Prostate gland (tissue), 2 donors: ENCODE results near the gene EIF4G3. TPM values are rescaled to one million over a fixed set of nuclear protein-coding genes. Genes with fewer than 3 reads are reported as not detected.
"Not testable (repeated sequence)": the region's sequence is repeated elsewhere in the genome, so short reads cannot be mapped to it uniquely, and the experiment has no call there.

Experiments used
- DNase-seq: peaks from one replicate; pipeline ENCODE4 v3.0.0-alpha.2; 2019; ENCODE audit warnings: low spot score
- H3K27ac ChIP-seq, 2 donors: fragments of 200-600 bp; sonication (generic); 2 replicates each; pipeline ENCODE4 v1.5.1; 2017 to 2019
- H3K27me3 ChIP-seq: fragments of 200-600 bp; sonication (generic); replicated peaks from 2 replicates; pipeline ENCODE4 v1.5.1; 2019; ENCODE audit not compliant: insufficient read depth
- H3K36me3 ChIP-seq, 2 donors: fragments of 200-600 bp; sonication (generic); 1 replicate in 1 of 2; 2 replicates in 1 of 2; pipeline versions ENCODE4 v1.5.1 to v1.8.1; 2017 to 2019
- H3K4me1 ChIP-seq: fragments of 200-600 bp; sonication (generic); replicated peaks from 2 replicates; pipeline ENCODE4 v1.5.1; 2019
- H3K4me3 ChIP-seq, 2 donors: fragments of 200-600 bp; sonication (generic); 2 replicates each; pipeline ENCODE4 v1.5.1; 2017 to 2019
- H3K9me3 ChIP-seq: fragments of 200-600 bp; sonication (generic); 2 replicates; pipeline ENCODE4 v1.5.1; 2017
- POLR2A ChIP-seq: fragments of 450-650 bp; IDR thresholded peaks from one replicate; pipeline ENCODE4 v1.6.1; 2016; ENCODE audit warnings: antibody characterized with exemption, mild to moderate bottlenecking
- POLR2AphosphoS5 ChIP-seq: sonication (generic); formaldehyde crosslinking; IDR thresholded peaks from one replicate; pipeline ENCODE4 v1.6.1; 2017; ENCODE audit warnings: antibody characterized with exemption
- WGBS: methylation state at CpG from one replicate; pipeline ENCODE4 v1.1.5; 2018; 5-methylcytosine and 5-hydroxymethylcytosine counted together
- intact Hi-C: fragments of 100-400 bp; cut with DNase I; formaldehyde crosslinking; loops from one replicate; pipeline ENCODE4 v1.14.2; 2022
- total RNA-seq, 2 donors: library from RNA; depleted of rRNA; stranded (reverse); fragments of >200 nt; gene quantifications; one replicate each; pipeline ENCODE4 v1.1.0, GENCODE V29; 2016
- TF ChIP-seq, protein P1 (sequence below), 4 experiments: fragments of 200-600 bp in 2 of 4; fragments of 450-650 bp in 2 of 4; sonication (generic) in 2 of 4; IDR thresholded peaks; 1 replicate in 3 of 4; 2 replicates in 1 of 4; pipeline ENCODE4 v1.5.1; 2016 to 2019; ENCODE audit warnings: antibody characterized with exemption in 4 of 4, mild to moderate bottlenecking in 2 of 4, moderate library complexity in 2 of 4

The EIF4G3 gene
- total RNA-seq, 2 donors from 2014 or later: 28.3 to 81.1 TPM

DNA sequence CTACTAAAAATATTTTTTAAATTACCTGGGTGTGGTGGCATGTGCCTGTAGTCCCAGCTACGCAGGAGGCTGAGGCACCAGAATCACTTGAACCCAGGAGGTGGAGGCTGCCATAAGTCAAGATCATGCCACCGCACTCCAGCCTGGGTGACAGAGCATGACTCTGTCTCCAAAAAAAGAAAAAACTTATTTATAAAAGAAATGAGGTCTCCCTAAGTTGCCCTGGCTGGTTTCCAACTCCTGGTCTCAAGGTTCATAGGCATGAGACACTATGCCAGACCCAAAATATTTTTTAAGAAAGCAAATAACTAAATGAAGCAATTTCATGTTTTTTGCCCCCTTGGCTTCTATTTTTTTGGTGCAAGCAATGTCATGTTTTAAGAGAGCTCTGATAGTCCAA, 32.9 kb downstream of the EIF4G3 start:
- DNase-seq: no peak
- Histone ChIP-seq H3K4me3 (no peak overlapping the region), H3K4me1 (no peaks in the 10 kb centered on the region), H3K36me3 (no peaks in the 10 kb centered on the region), H3K27me3 (no peaks in the 10 kb centered on the region), H3K27ac (no peak overlapping the region), H3K9me3 (no peaks in the 10 kb centered on the region)
- WGBS: 98% methylated on average over 2 of the region's 2 CpGs
- TF ChIP-seq POLR2AphosphoS5: no peak
- TF ChIP-seq POLR2A: no peak
- TF ChIP-seq, protein P1, sequence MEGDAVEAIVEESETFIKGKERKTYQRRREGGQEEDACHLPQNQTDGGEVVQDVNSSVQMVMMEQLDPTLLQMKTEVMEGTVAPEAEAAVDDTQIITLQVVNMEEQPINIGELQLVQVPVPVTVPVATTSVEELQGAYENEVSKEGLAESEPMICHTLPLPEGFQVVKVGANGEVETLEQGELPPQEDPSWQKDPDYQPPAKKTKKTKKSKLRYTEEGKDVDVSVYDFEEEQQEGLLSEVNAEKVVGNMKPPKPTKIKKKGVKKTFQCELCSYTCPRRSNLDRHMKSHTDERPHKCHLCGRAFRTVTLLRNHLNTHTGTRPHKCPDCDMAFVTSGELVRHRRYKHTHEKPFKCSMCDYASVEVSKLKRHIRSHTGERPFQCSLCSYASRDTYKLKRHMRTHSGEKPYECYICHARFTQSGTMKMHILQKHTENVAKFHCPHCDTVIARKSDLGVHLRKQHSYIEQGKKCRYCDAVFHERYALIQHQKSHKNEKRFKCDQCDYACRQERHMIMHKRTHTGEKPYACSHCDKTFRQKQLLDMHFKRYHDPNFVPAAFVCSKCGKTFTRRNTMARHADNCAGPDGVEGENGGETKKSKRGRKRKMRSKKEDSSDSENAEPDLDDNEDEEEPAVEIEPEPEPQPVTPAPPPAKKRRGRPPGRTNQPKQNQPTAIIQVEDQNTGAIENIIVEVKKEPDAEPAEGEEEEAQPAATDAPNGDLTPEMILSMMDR (IDR thresholded peaks at IDR 0.05): no peak
- intact Hi-C loops: no loop called here

DNA sequence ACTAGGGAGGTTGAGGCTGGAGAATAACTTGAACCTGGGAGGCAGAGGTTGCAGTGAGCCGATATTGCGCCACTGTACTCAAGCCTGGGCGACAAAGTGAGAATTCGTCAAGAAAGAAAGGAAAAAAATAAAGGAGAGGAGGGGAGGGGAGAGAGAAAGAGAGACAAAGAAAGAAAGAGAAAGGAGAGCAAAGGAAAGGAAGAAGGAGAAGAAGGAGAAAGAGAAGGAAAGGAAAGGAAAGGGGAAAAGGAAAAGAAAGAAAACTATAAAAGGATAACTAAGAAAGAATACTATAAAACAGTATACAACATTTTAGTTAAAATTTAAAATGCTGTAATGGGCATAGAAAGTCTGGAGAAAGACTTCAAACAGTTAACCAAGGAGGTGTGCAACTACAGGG, 33.6 kb downstream of the EIF4G3 start:
- Histone ChIP-seq H3K9me3 (no peaks in the 10 kb centered on the region), H3K27ac (no peak overlapping the region), H3K4me3 (no peak overlapping the region), H3K27me3 (no peaks in the 10 kb centered on the region), H3K36me3 (no peaks in the 10 kb centered on the region), H3K4me1 (no peaks in the 10 kb centered on the region)
- no peak for DNase-seq
- intact Hi-C loops: no loop called here
- WGBS: 98% methylated on average over 4 of the region's 4 CpGs
- TF ChIP-seq POLR2AphosphoS5 (no peak), POLR2A (no peak)
- TF ChIP-seq, protein P1 (IDR thresholded peaks at IDR 0.05): no peak

DNA sequence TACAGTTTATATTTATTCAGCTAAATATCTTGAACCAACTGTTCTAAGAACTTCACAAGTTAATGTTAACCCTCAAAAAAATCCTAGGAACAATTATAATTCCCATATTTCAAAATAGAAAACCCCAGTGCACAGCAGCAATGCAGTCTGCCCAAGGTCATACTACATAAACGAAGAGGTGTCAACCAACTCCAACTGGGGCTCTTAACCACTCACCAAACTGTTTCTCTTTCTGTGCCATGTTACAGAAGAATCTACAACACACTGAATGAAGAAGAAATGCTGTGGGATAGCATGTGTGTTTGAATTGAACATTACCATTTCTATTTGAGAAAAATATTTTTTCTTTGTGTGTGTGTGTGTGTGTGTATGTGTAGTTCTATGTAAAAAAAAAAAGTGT, 35.7 kb downstream of the EIF4G3 start:
- Histone ChIP-seq H3K36me3 (no peaks in the 10 kb centered on the region), H3K4me1 (no peaks in the 10 kb centered on the region), H3K27me3 (no peaks in the 10 kb centered on the region), H3K9me3 (no peaks in the 10 kb centered on the region), H3K27ac (no peak overlapping the region), H3K4me3 (no peak overlapping the region)
- TF ChIP-seq POLR2A: no peak
- TF ChIP-seq, protein P1 (IDR thresholded peaks at IDR 0.05): no peak
- TF ChIP-seq POLR2AphosphoS5: no peak
- intact Hi-C loops: no loop called here
- WGBS: 90% methylated on average over 1 of the region's 1 CpG
- no peak for DNase-seq

DNA sequence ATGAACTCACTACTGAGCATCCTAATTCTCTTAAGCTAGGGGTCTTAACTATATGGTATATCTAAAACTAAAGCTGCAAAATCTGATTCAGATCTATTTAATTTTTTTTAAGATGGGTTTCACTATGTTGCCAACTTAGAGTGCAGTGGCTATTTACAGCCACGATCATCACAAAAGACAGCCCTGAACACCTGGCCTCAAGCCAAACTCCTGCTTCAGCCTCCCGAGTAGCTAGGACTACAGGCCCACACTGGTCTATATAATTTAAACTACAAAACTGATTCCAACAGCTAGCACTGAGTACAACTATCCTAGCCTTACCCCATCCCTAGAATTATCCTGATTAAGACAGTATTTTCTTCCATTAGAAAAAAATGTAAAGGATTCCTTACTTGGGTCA, 37.1 kb downstream of the EIF4G3 start:
- no peak for DNase-seq
- H3K4me1 ChIP-seq: no peaks in the 10 kb centered on the region

DNA sequence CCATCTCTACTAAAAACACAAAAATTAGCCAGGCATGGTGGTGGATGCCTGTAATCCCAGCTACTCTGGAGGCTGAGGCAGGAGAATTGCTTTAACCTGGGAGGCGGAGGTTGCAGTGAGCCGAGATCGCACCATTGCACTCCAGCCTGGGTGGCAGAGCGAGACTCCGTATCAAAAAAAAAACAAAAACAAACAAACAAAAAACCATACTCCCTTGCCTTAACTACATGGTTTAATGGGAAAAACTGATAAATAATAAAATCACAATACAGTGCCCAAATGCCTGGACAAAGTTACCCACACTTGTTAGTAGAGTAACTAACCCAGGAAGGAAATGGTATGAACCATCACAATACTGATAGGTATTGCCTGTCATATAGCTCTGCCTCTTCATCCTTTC, 40.4 kb downstream of the EIF4G3 start:
- H3K9me3 ChIP-seq, H3K27ac ChIP-seq, H3K36me3 ChIP-seq, DNase-seq, H3K4me1 ChIP-seq, intact Hi-C loops, H3K27me3 ChIP-seq, H3K4me3 ChIP-seq: not testable (repeated sequence)
- WGBS: 95% methylated on average over 5 of the region's 5 CpGs

More for the DNA sequence above, 37.1 kb downstream of the EIF4G3 start:
- Histone ChIP-seq H3K9me3 (no peaks in the 10 kb centered on the region), H3K36me3 (no peaks in the 10 kb centered on the region), H3K27ac (no peak overlapping the region), H3K27me3 (no peaks in the 10 kb centered on the region), H3K4me3 (no peak overlapping the region)
- 9% methylated on average over 2 of the region's 2 CpGs for whole genome bisulfite sequencing
- intact Hi-C loops: no loop called here
- TF ChIP-seq POLR2AphosphoS5: no peak
- TF ChIP-seq, protein P1 (IDR thresholded peaks at IDR 0.05): no peak
